RWPE1 (cell line): Measurements from ENCODE around the gene PDK2.

ENCODE experiments used
- CTCF ChIA-PET: fragments of 350-600 bp; sonication (Branson Sonifier 250); formaldehyde crosslinking; extraction: SDS; loops from one replicate; lab custom pipeline; 2021; lab: Yijun Ruan, JAX
- POLR2A ChIA-PET: fragments of 400-600 bp; formaldehyde crosslinking; extraction: SDS; loops from one replicate; lab custom pipeline; 2020; ENCODE audit warnings: antibody characterized with exemption; ENCODE audit not compliant: low non-redundant PET; lab: Yijun Ruan, JAX
- DNase-seq: peaks from one replicate; pipeline ENCODE4 v3.0.0; 2012; ENCODE audit warnings: low spot score
- H3K27ac ChIP-seq: fragments of 450-650 bp; 2 replicates; pipeline ENCODE4 v1.5.1; 2017
- CTCF ChIP-seq: fragments of 450-650 bp; conservative IDR thresholded peaks from 2 replicates; pipeline ENCODE4 v1.5.1; 2017; ENCODE audit warnings: low read depth, mild to moderate bottlenecking

PDK2 gene

GRCh38 chr17:50115756-50116155, 20.6 kb downstream of the PDK2 start:
- no peak for TF ChIP-seq CTCF
- DNase-seq: no peak
- POLR2A ChIA-PET: no interaction called here
- no peak overlapping the region for H3K27ac ChIP-seq
- CTCF ChIA-PET: interaction anchor here (0.9 to 2.4 kb wide), 2 partner anchors 22 to 25 kb away, joined by 3 to 7 read pairs; no protein-coding TSS in a partner anchor

GRCh38 chr17:50117202-50118051, 22.3 kb downstream of the PDK2 start:
- no peak overlapping the region for H3K27ac ChIP-seq
- ChIA-PET CTCF (interaction anchor here (0.6 to 1.7 kb wide), 6 partner anchors 9 to 777 kb away, joined by 3 to 4 read pairs (median 3); partner anchors contain the start of gene PDK2), POLR2A (no interaction called here)
- peak; percentile 60 for DNase-seq
- TF ChIP-seq CTCF: peak; percentile 85

- DNase-seq: no peak
- no peak overlapping the region for H3K27ac ChIP-seq
- POLR2A ChIA-PET: no interaction called here
- no peak for TF ChIP-seq CTCF
- CTCF ChIA-PET: interaction anchor here (0.9 to 1.7 kb wide), 2 partner anchors 9 to 31 kb away, joined by 3 read pairs; no protein-coding TSS in a partner anchor
Measured at GRCh38 chr17:50118076-50118827, 23.1 kb downstream of the PDK2 start.

- ChIA-PET CTCF (interaction anchor here (0.9 kb wide), 1 partner anchor 10 kb away, joined by 3 read pairs; no protein-coding TSS in a partner anchor), POLR2A (no interaction called here)
- TF ChIP-seq CTCF: no peak
- H3K27ac ChIP-seq: no peak overlapping the region
- no peak for DNase-seq
Measured at GRCh38 chr17:50118828-50119218, 23.7 kb downstream of the PDK2 start.

GRCh38 chr17:50120475-50121253, 25.5 kb downstream of the PDK2 start:
- no peak for TF ChIP-seq CTCF
- POLR2A ChIA-PET: no interaction called here
- H3K27ac ChIP-seq: no peak overlapping the region
- CTCF ChIA-PET: no interaction called here
- no peak for DNase-seq
